Measurements from ENCODE around the gene PRRC2C. TPM values are rescaled to one million over a fixed set of nuclear protein-coding genes. Genes with fewer than 3 reads are reported as not detected.

PRRC2C gene
- polyA plus RNA-seq, 1 donor from 2014 or later, result 42.4 TPM

DNA sequence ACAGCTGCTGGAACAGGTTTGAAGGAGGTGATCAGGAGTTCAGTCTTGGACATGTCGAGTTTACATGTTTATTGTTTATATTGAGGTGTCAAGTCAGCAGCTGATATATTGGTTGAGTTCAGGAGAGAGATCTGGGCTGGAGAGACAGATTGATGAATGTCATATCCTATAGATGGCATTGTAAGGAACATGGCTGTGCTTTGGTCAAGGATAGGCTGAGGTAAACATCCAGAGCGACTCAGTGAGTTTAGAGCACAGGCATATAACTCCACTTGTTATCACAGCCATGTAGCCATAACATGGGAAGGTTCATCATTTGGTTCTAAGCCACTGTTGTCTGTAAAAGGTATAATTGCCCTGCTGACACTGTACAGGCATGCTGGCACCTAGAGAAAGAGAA is 131.3 kb downstream of the PRRC2C start:
- no peaks in the 10 kb centered on the region for H3K9me2 ChIP-seq (ENCODE audit: insufficient read depth, low read length)
- H3K27ac ChIP-seq (ENCODE audit: low read length), result no peak overlapping the region
- no peaks in the 10 kb centered on the region for H3F3A ChIP-seq (ENCODE audit: insufficient read depth, low read length, poor library complexity, severe bottlenecking)
- H4K20me1 ChIP-seq (ENCODE audit: insufficient read depth), result no peaks in the 10 kb centered on the region
- H3K36me3 ChIP-seq (ENCODE audit: insufficient read depth, low read length), result no peaks in the 10 kb centered on the region
- H3K9ac ChIP-seq (ENCODE audit: low read length), result no peak overlapping the region
- no peak overlapping the region for H3K4me2 ChIP-seq (ENCODE audit: low read length)
- H3K79me2 ChIP-seq (replicated peaks; ENCODE audit: insufficient read depth, low read length), result no peaks in the 10 kb centered on the region
- no peaks in the 10 kb centered on the region for H3K27me3 ChIP-seq (ENCODE audit: insufficient read depth, low read depth, low read length)
- no peak overlapping the region for H3K4me3 ChIP-seq (ENCODE audit: low read length)
- H2AFZ ChIP-seq (ENCODE audit: low read depth, low read length), result no peak overlapping the region
- H3K9me3 ChIP-seq (ENCODE audit: low read length), result no peaks in the 10 kb centered on the region
- TF ChIP-seq, protein P1, sequence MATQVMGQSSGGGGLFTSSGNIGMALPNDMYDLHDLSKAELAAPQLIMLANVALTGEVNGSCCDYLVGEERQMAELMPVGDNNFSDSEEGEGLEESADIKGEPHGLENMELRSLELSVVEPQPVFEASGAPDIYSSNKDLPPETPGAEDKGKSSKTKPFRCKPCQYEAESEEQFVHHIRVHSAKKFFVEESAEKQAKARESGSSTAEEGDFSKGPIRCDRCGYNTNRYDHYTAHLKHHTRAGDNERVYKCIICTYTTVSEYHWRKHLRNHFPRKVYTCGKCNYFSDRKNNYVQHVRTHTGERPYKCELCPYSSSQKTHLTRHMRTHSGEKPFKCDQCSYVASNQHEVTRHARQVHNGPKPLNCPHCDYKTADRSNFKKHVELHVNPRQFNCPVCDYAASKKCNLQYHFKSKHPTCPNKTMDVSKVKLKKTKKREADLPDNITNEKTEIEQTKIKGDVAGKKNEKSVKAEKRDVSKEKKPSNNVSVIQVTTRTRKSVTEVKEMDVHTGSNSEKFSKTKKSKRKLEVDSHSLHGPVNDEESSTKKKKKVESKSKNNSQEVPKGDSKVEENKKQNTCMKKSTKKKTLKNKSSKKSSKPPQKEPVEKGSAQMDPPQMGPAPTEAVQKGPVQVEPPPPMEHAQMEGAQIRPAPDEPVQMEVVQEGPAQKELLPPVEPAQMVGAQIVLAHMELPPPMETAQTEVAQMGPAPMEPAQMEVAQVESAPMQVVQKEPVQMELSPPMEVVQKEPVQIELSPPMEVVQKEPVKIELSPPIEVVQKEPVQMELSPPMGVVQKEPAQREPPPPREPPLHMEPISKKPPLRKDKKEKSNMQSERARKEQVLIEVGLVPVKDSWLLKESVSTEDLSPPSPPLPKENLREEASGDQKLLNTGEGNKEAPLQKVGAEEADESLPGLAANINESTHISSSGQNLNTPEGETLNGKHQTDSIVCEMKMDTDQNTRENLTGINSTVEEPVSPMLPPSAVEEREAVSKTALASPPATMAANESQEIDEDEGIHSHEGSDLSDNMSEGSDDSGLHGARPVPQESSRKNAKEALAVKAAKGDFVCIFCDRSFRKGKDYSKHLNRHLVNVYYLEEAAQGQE (IDR thresholded peaks at IDR 0.05; ENCODE audit: borderline replicate concordance), result no peak
- no peak for TF ChIP-seq EP300 (conservative IDR thresholded peaks at IDR 0.05; ENCODE audit: poor library complexity, severe bottlenecking)
- TF ChIP-seq TAF1 (IDR thresholded peaks at IDR 0.05; ENCODE audit: low read depth), result no peak
- no peak for TF ChIP-seq MXI1 (conservative IDR thresholded peaks at IDR 0.05; ENCODE audit: poor library complexity, severe bottlenecking)
- TF ChIP-seq SMC3 (conservative IDR thresholded peaks at IDR 0.05; ENCODE audit: poor library complexity), result no peak
- no peak for TF ChIP-seq POLR2AphosphoS5 (IDR thresholded peaks at IDR 0.05)
- TF ChIP-seq RAD21 (conservative IDR thresholded peaks at IDR 0.05), result no peak
- TF ChIP-seq EZH2 (IDR thresholded peaks at IDR 0.05; ENCODE audit: borderline replicate concordance, insufficient read depth, low read length, poor library complexity, severe bottlenecking), result no peak
- TF ChIP-seq, protein P2, sequence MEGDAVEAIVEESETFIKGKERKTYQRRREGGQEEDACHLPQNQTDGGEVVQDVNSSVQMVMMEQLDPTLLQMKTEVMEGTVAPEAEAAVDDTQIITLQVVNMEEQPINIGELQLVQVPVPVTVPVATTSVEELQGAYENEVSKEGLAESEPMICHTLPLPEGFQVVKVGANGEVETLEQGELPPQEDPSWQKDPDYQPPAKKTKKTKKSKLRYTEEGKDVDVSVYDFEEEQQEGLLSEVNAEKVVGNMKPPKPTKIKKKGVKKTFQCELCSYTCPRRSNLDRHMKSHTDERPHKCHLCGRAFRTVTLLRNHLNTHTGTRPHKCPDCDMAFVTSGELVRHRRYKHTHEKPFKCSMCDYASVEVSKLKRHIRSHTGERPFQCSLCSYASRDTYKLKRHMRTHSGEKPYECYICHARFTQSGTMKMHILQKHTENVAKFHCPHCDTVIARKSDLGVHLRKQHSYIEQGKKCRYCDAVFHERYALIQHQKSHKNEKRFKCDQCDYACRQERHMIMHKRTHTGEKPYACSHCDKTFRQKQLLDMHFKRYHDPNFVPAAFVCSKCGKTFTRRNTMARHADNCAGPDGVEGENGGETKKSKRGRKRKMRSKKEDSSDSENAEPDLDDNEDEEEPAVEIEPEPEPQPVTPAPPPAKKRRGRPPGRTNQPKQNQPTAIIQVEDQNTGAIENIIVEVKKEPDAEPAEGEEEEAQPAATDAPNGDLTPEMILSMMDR (IDR thresholded peaks at IDR 0.05; ENCODE audit: poor library complexity, severe bottlenecking), result no peak

DNA sequence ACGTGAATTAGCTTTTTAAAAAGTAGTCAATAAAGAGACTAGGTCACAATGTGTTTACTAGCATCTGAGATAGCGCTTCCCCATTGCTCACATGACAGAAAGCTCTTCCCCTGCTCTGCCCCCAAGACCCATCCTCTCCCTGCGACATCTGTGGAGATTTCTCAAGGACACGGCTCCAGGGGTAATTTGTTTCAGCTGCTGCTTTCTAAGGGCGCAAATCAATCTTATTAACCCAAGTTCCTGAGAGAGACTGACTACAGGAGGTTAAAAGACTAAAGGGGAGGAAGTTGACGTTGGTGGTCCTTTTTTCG is 136.8 kb downstream of the PRRC2C start, which contains the start of gene MYOCOS:
Gene MYOCOS, plus strand, starts transcription at position 92 of the 311 bp plus-strand sequence. CDS start 1,641 bp downstream, outside the sequence.
- no peaks in the 10 kb centered on the region for H4K20me1 ChIP-seq (ENCODE audit: insufficient read depth)
- H3K79me2 ChIP-seq (replicated peaks; ENCODE audit: insufficient read depth, low read length), result no peaks in the 10 kb centered on the region
- no peak within 1 kb of the TSS for H3K27ac ChIP-seq (ENCODE audit: low read length)
- H3F3A ChIP-seq (ENCODE audit: insufficient read depth, low read length, poor library complexity, severe bottlenecking), result no peaks in the 10 kb centered on the region
- no peaks in the 10 kb centered on the region for H3K9me3 ChIP-seq (ENCODE audit: low read length)
- TF ChIP-seq, protein P1 (IDR thresholded peaks at IDR 0.05; ENCODE audit: borderline replicate concordance), result no peak
- TF ChIP-seq RAD21 (conservative IDR thresholded peaks at IDR 0.05), result no peak
- TF ChIP-seq EZH2 (IDR thresholded peaks at IDR 0.05; ENCODE audit: borderline replicate concordance, insufficient read depth, low read length, poor library complexity, severe bottlenecking), result no peak
- no peak for TF ChIP-seq SMC3 (conservative IDR thresholded peaks at IDR 0.05; ENCODE audit: poor library complexity)
- TF ChIP-seq, protein P2 (IDR thresholded peaks at IDR 0.05; ENCODE audit: poor library complexity, severe bottlenecking), result no peak
- H2AFZ ChIP-seq (ENCODE audit: low read depth, low read length), result no peak within 1 kb of the TSS
- no peaks in the 10 kb centered on the region for H3K9me2 ChIP-seq (ENCODE audit: insufficient read depth, low read length)
- H3K9ac ChIP-seq (ENCODE audit: low read length), result no peak within 1 kb of the TSS
- no peaks in the 10 kb centered on the region for H3K36me3 ChIP-seq (ENCODE audit: insufficient read depth, low read length)
- H3K27me3 ChIP-seq (ENCODE audit: insufficient read depth, low read depth, low read length), result no peaks in the 10 kb centered on the region
- no peak within 1 kb of the TSS for H3K4me2 ChIP-seq (ENCODE audit: low read length)
- no peak within 1 kb of the TSS for H3K4me3 ChIP-seq (ENCODE audit: low read length)
